ENCODE measurements around the gene KIAA0232.
"Not testable (repeated sequence)": the region's sequence is repeated elsewhere in the genome, so short reads cannot be mapped to it uniquely, and the experiment has no call there.

- not testable (repeated sequence) for TF ChIP-seq POLR2A (IDR thresholded peaks at IDR 0.05); CTCF (IDR thresholded peaks at IDR 0.05 in 8 of 11, conservative IDR thresholded peaks at IDR 0.05 in 3 of 11)
Observed at GRCh38 chr4:6756345-6756744, 26.2 kb upstream of the KIAA0232 start.
